GM23338 (cell line): ENCODE data around the gene TSPAN7. TPM values are rescaled to one million over a fixed set of nuclear protein-coding genes. Genes with fewer than 3 reads are reported as not detected.

Experiments used
- ATAC-seq: fragments of 200-7000 bp; cut with Tn5 transposase; 3 replicates; pipeline ENCODE4 v1.9.1; 2020
- DNase-seq: peaks from one replicate; pipeline ENCODE4 v3.0.0-alpha.2; 2015; ENCODE audit warnings: low spot score
- H2AFZ ChIP-seq: fragments of 200-600 bp; sonication (generic); 2 replicates; pipeline ENCODE4 v1.8.0; 2016; ENCODE audit warnings: antibody characterized with exemption, mild to moderate bottlenecking, moderate library complexity
- H3F3A ChIP-seq: fragments of 200-600 bp; sonication (generic); replicated peaks from 2 replicates; pipeline ENCODE4 v1.8.0; 2017; ENCODE audit warnings: antibody characterized with exemption, mixed run types, low read depth
- H3K27ac ChIP-seq: fragments of 200-600 bp; sonication (generic); 2 replicates; pipeline ENCODE4 v1.6.1; 2016; ENCODE audit warnings: low read depth
- H3K27me3 ChIP-seq: fragments of 200-600 bp; sonication (generic); 2 replicates; pipeline ENCODE4 v1.8.0; 2016; ENCODE audit warnings: mild to moderate bottlenecking, mixed run types, moderate library complexity; ENCODE audit not compliant: insufficient read depth
- H3K36me3 ChIP-seq: fragments of 200-600 bp; sonication (generic); 2 replicates; pipeline ENCODE4 v1.8.0; 2016; ENCODE audit warnings: mild to moderate bottlenecking; ENCODE audit not compliant: insufficient read depth
- H3K4me1 ChIP-seq: fragments of 200-600 bp; sonication (generic); 2 replicates; pipeline ENCODE4 v1.8.0; 2016; ENCODE audit warnings: mild to moderate bottlenecking, moderate library complexity; ENCODE audit not compliant: insufficient read depth
- H3K4me2 ChIP-seq: fragments of 200-600 bp; sonication (generic); 2 replicates; pipeline ENCODE4 v1.7.1; 2017; ENCODE audit warnings: mixed run types
- H3K4me3 ChIP-seq: fragments of 200-600 bp; sonication (generic); 2 replicates; pipeline ENCODE4 v1.6.1; 2016; ENCODE audit warnings: mixed run types
- H3K79me2 ChIP-seq: fragments of 200-600 bp; sonication (generic); replicated peaks from 2 replicates; pipeline ENCODE4 v1.8.0; 2017; ENCODE audit warnings: mild to moderate bottlenecking; ENCODE audit not compliant: insufficient read depth
- H3K9me2 ChIP-seq: fragments of 200-600 bp; sonication (generic); 2 replicates; pipeline ENCODE4 v1.8.0; 2017; ENCODE audit not compliant: insufficient read depth
- H4K20me1 ChIP-seq: fragments of 200-600 bp; sonication (generic); replicated peaks from 2 replicates; pipeline ENCODE4 v1.8.0; 2017; ENCODE audit warnings: mild to moderate bottlenecking; ENCODE audit not compliant: insufficient read depth
- H3K27ac Mint-ChIP-seq: 2 replicates; pipeline ENCODE4 v1.8.0; 2020; ENCODE audit warnings: inconsistent platforms, mild to moderate bottlenecking, moderate library complexity, mixed read lengths
- H3K27me3 Mint-ChIP-seq: 3 replicates; pipeline ENCODE4 v1.8.0; 2022; ENCODE audit warnings: low read depth, mild to moderate bottlenecking, moderate library complexity, mixed read lengths, inconsistent platforms; ENCODE audit not compliant: insufficient read depth, poor library complexity
- H3K36me3 Mint-ChIP-seq: 3 replicates; pipeline ENCODE4 v1.8.0; 2021; ENCODE audit warnings: low read depth, mild to moderate bottlenecking, inconsistent platforms, moderate library complexity, mixed read lengths
- H3K4me1 Mint-ChIP-seq: 3 replicates; pipeline ENCODE4 v1.8.0; 2020; ENCODE audit warnings: mild to moderate bottlenecking, inconsistent platforms, mixed read lengths
- H3K4me3 Mint-ChIP-seq: 3 replicates; pipeline ENCODE4 v1.8.0; 2021; ENCODE audit warnings: moderate library complexity, mild to moderate bottlenecking, inconsistent platforms, mixed read lengths
- H3K9me3 Mint-ChIP-seq: 3 replicates; pipeline ENCODE4 v1.8.0; 2020; ENCODE audit warnings: moderate library complexity, mild to moderate bottlenecking, inconsistent platforms, mixed read lengths
- CREB1 ChIP-seq: fragments of 250-450 bp; sonication (Bioruptor Pico); IDR thresholded peaks from 2 replicates; pipeline ENCODE4 v1.5.0; 2020; ENCODE audit warnings: low read depth, mild to moderate bottlenecking, moderate library complexity
- CTCF ChIP-seq, 2 experiments: fragments of 200-600 bp in 1 of 2; sonication (generic) in 1 of 2; conservative IDR thresholded peaks; 2 replicates each; pipeline versions ENCODE4 v1.5.1 to v1.6.1; 2016 to 2017; ENCODE audit warnings: antibody characterized with exemption in 2 of 2, low read depth in 2 of 2, mild to moderate bottlenecking in 2 of 2, moderate library complexity in 1 of 2
- ETS1 ChIP-seq: IDR thresholded peaks from 2 replicates; pipeline ENCODE4 v1.6.1; 2016; ENCODE audit warnings: antibody characterized with exemption
- EZH2 ChIP-seq: fragments of 200-600 bp; sonication (generic); IDR thresholded peaks from one replicate; pipeline ENCODE4 v1.8.0; 2017; ENCODE audit warnings: antibody characterized with exemption, mild to moderate bottlenecking, low read depth; ENCODE audit not compliant: unreplicated experiment
- EZH2phosphoT487 ChIP-seq: fragments of 200-600 bp; sonication (generic); IDR thresholded peaks from one replicate; pipeline ENCODE4 v1.8.1; 2018; ENCODE audit warnings: antibody characterized with exemption; ENCODE audit not compliant: unreplicated experiment
- JUNB ChIP-seq: IDR thresholded peaks from one replicate; pipeline ENCODE4 v1.6.1; 2016; ENCODE audit warnings: antibody characterized with exemption; ENCODE audit not compliant: unreplicated experiment
- NANOG ChIP-seq: IDR thresholded peaks from 2 replicates; pipeline ENCODE4 v1.6.1; 2016; ENCODE audit warnings: antibody characterized with exemption, borderline replicate concordance
- POLR2AphosphoS5 ChIP-seq: IDR thresholded peaks from 2 replicates; pipeline ENCODE4 v1.6.1; 2016; ENCODE audit warnings: antibody characterized with exemption, low read depth
- REST ChIP-seq: IDR thresholded peaks from one replicate; pipeline ENCODE4 v1.6.1; 2018; ENCODE audit warnings: antibody characterized with exemption; ENCODE audit not compliant: unreplicated experiment
- STAT1 ChIP-seq: IDR thresholded peaks from one replicate; pipeline ENCODE4 v1.6.1; 2016; ENCODE audit warnings: antibody characterized with exemption; ENCODE audit not compliant: unreplicated experiment
- ZNF114 ChIP-seq: fragments of 250-450 bp; sonication (Bioruptor Pico); IDR thresholded peaks from 2 replicates; pipeline ENCODE4 v1.5.0; 2020; ENCODE audit warnings: mild to moderate bottlenecking, moderate library complexity
- ZNF331 ChIP-seq: fragments of 250-450 bp; sonication (Bioruptor Pico); IDR thresholded peaks from 2 replicates; pipeline ENCODE4 v1.5.0; 2020; ENCODE audit warnings: low read depth, mild to moderate bottlenecking, moderate library complexity
- ZNF462 ChIP-seq: fragments of 250-450 bp; sonication (Bioruptor Pico); IDR thresholded peaks from 2 replicates; pipeline ENCODE4 v1.5.0; 2020; ENCODE audit warnings: mild to moderate bottlenecking, moderate library complexity
- polyA plus RNA-seq: library from polyadenylated mRNA; unstranded; fragments of >200 nt; fragmentation: Nextera tagmentation; extraction: Ambion mirVana; gene quantifications from 2 replicates; pipeline ENCODE4 v1.2.1, GENCODE V29; 2016
- total RNA-seq: library from RNA; depleted of rRNA; stranded (reverse); fragments of >200 nt; shearing (Covaris generic); gene quantifications from 2 replicates; pipeline ENCODE4 v1.2.3, GENCODE V29; 2014

TSPAN7 gene
- total and polyA plus RNA-seq, 2 experiments from 2014 or later: 7.2 to 11.5 TPM

- Histone ChIP-seq H3F3A (no peaks in the 10 kb centered on the region), H3K27ac (no peak overlapping the region), H3K4me2 (no peak overlapping the region), H3K27me3 (no peaks in the 10 kb centered on the region), H3K36me3 (no peaks in the 10 kb centered on the region), H3K4me1 (no peaks in the 10 kb centered on the region), H3K79me2 (no peaks in the 10 kb centered on the region), H4K20me1 (no peaks in the 10 kb centered on the region), H3K9me2 (no peaks in the 10 kb centered on the region), H2AFZ (no peak overlapping the region), H3K4me3 (no peak overlapping the region)
- no peak for ATAC-seq
- no peak for DNase-seq
- Mint-ChIP-seq H3K4me3 (no peak overlapping the region), H3K27me3 (no peaks in the 10 kb centered on the region), H3K36me3 (no peaks in the 10 kb centered on the region), H3K9me3 (no peaks in the 10 kb centered on the region), H3K4me1 (no peaks in the 10 kb centered on the region), H3K27ac (no peak overlapping the region)
- TF ChIP-seq POLR2AphosphoS5 (no peak), ZNF114 (CRISPR knock-in tag) (no peak), JUNB (no peak), NANOG (no peak), ZNF331 (CRISPR knock-in tag) (no peak), STAT1 (no peak), CTCF (conservative IDR thresholded peaks at IDR 0.05; ENCODE audit: low read depth in 2 of 2) (no peak), ZNF462 (no peak), CREB1 (CRISPR knock-in tag) (no peak), REST (no peak), EZH2phosphoT487 (no peak), EZH2 (no peak), ETS1 (no peak)
Observed at GRCh38 chrX:38516196-38516774, 45.1 kb upstream of the TSPAN7 start.
